OCI-LY7 (cell line): ENCODE data around the gene NCOA7. TPM values are rescaled to one million over a fixed set of nuclear protein-coding genes. Genes with fewer than 3 reads are reported as not detected.

ENCODE experiments used
- BruUV-seq: library from RNA; stranded (reverse); fragments of 400-500 nt; replicated peaks from 2 replicates; lab custom pipeline; 2021; lab: Mats Ljungman, UMichigan
- CTCF ChIA-PET: fragments of 300-600 bp; sonication (Branson Sonifier 250); formaldehyde crosslinking; loops from one replicate; lab custom pipeline; 2022; ENCODE audit warnings: antibody characterized with exemption; ENCODE audit not compliant: unreplicated experiment; lab: Charles Lee
- POLR2A ChIA-PET: fragments of 300-600 bp; sonication (Branson Sonifier 250); formaldehyde crosslinking; loops from one replicate; lab custom pipeline; 2022; ENCODE audit warnings: antibody characterized with exemption; lab: Charles Lee
- DNase-seq: peaks from one replicate; pipeline ENCODE4 v3.0.0-alpha.2; 2015; ENCODE audit warnings: low spot score
- H2AFZ ChIP-seq: fragments of 200-600 bp; sonication (generic), shearing (Covaris generic); 2 replicates; pipeline ENCODE4 v1.6.1; 2014; ENCODE audit warnings: mild to moderate bottlenecking, antibody characterized with exemption, low read length, moderate library complexity
- H3K27ac ChIP-seq: fragments of 200-600 bp; sonication (generic); 2 replicates; pipeline ENCODE4 v1.5.1; 2014; ENCODE audit warnings: mixed run types, low read depth, mild to moderate bottlenecking, moderate library complexity, low read length, inconsistent platforms; ENCODE audit not compliant: poor library complexity, severe bottlenecking
- H3K36me3 ChIP-seq: fragments of 200-600 bp; sonication (generic); 2 replicates; pipeline ENCODE4 v1.6.1; 2014; ENCODE audit warnings: mild to moderate bottlenecking, antibody characterized with exemption, low read length, moderate library complexity, mixed read lengths; ENCODE audit not compliant: insufficient read depth
- H3K4me1 ChIP-seq: fragments of 200-600 bp; sonication (generic); 2 replicates; pipeline ENCODE4 v1.5.1; 2014; ENCODE audit warnings: mild to moderate bottlenecking, low read length; ENCODE audit not compliant: insufficient read depth, poor library complexity, severe bottlenecking
- H3K4me2 ChIP-seq: fragments of 200-600 bp; sonication (generic); 2 replicates; pipeline ENCODE4 v1.6.1; 2014; ENCODE audit warnings: mild to moderate bottlenecking, low read length
- H3K4me3 ChIP-seq: fragments of 200-600 bp; sonication (generic); 2 replicates; pipeline ENCODE4 v1.5.1; 2014; ENCODE audit warnings: mild to moderate bottlenecking, low read depth, low read length; ENCODE audit not compliant: poor library complexity, severe bottlenecking
- H3K79me2 ChIP-seq: fragments of 200-600 bp; sonication (generic); 2 replicates; pipeline ENCODE4 v1.6.1; 2016; ENCODE audit warnings: low read depth, mild to moderate bottlenecking, low read length, moderate library complexity, mixed read lengths; ENCODE audit not compliant: insufficient read depth
- H3K9me2 ChIP-seq: fragments of 200-600 bp; sonication (generic); 2 replicates; pipeline ENCODE4 v1.6.1; 2016; ENCODE audit warnings: mild to moderate bottlenecking, low read length, mixed read lengths; ENCODE audit not compliant: insufficient read depth
- H3K9me3 ChIP-seq: fragments of 200-600 bp; sonication (generic); 2 replicates; pipeline ENCODE4 v1.6.1; 2014; ENCODE audit warnings: mild to moderate bottlenecking, mixed run types, low read length, mixed read lengths
- H4K20me1 ChIP-seq: fragments of 200-600 bp; sonication (generic); 2 replicates; pipeline ENCODE4 v1.6.1; 2014; ENCODE audit warnings: mild to moderate bottlenecking, antibody characterized with exemption, low read length, moderate library complexity, mixed read lengths; ENCODE audit not compliant: insufficient read depth
- EZH2phosphoT487 ChIP-seq: fragments of 200-600 bp; sonication (generic); IDR thresholded peaks from 2 replicates; pipeline ENCODE4 v1.6.1; 2018; ENCODE audit warnings: low read depth, borderline replicate concordance, mild to moderate bottlenecking, mixed run types, antibody characterized with exemption, low read length, moderate library complexity, mixed read lengths
- intact Hi-C: fragments of 100-400 bp; cut with micrococcal nuclease; formaldehyde crosslinking; loops from one replicate; pipeline ENCODE4 v1.10.0; 2022; ENCODE audit not compliant: unreplicated experiment
- small RNA-seq: library from RNA; depleted of rRNA; stranded (forward); fragments of <200 nt; gene quantifications from one replicate; pipeline ENCODE3, GENCODE V24; 2014
- total RNA-seq, 2 experiments: library from RNA; depleted of rRNA in 1 of 2; stranded (reverse); fragments of >200 nt in 1 of 2; shearing (Covaris generic) in 1 of 2; gene quantifications; 2 replicates each; pipeline ENCODE4 v1.2.3, GENCODE V29; 2014 to 2022
- TF ChIP-seq, protein P1 (sequence below): fragments of 200-600 bp; sonication (generic); conservative IDR thresholded peaks from 2 replicates; pipeline ENCODE4 v1.5.1; 2014; ENCODE audit warnings: mild to moderate bottlenecking, antibody characterized with exemption, low read length, moderate library complexity, mixed read lengths

The NCOA7 gene
- total RNA-seq, 2 experiments from 2014 or later = 14.8 to 52.2 TPM

DNA sequence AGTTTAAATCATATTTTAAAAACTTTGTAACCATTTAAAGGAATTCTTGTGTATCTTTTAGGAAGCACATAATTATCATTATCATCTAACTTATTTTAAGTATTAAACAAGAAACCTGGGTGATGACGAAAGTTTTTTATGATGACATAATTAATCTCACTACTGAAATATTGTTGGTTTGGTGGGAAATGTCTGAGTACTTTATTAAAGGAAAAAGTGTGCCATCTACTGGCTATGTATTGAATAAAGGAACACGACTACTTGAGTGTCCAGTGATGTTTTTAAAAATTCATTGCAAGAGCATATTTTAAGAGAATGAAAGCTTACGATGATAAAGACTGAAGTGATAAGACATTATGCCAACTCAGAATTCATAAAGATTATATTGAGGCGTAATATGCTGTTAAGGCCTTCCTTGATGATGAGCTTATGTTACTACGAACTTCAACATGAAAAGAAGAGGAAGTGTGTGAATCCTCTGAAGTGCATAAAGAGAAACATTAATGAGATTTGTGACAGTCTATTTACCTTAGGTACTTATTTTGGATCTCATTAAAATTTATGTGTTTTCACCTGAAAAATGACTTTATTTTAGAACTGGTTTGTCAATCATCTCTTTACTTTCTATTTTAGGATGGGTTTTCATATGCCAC lies 183.6 kb downstream of the NCOA7 start:
- DNase-seq = peak; percentile 76
- Histone ChIP-seq H3K9me3 (no peaks in the 10 kb centered on the region), H4K20me1 (no peaks in the 10 kb centered on the region), H2AFZ (peak overlapping the region; percentile 43; the same call in 1 of the 2 replicates), H3K9me2 (no peaks in the 10 kb centered on the region), H3K4me2 (peak overlapping the region; percentile 56; the same call in 1 of the 2 replicates), H3K36me3 (peaks cover 36% of the 10 kb centered on the region), H3K79me2 (peaks cover 9% of the 10 kb centered on the region; the same call in 1 of the 2 replicates), H3K4me1 (peaks cover 5% of the 10 kb centered on the region), H3K4me3 (no peak overlapping the region), H3K27ac (no peak overlapping the region)
- CTCF ChIA-PET = interaction anchor here (0.7 to 1.7 kb wide), 4 partner anchors 12 to 184 kb away, joined by 4 to 7 read pairs (median 4); partner anchors contain the start of genes HINT3 and TRMT11
- no TSS peak for BruUV-seq
- TF ChIP-seq, protein P1, sequence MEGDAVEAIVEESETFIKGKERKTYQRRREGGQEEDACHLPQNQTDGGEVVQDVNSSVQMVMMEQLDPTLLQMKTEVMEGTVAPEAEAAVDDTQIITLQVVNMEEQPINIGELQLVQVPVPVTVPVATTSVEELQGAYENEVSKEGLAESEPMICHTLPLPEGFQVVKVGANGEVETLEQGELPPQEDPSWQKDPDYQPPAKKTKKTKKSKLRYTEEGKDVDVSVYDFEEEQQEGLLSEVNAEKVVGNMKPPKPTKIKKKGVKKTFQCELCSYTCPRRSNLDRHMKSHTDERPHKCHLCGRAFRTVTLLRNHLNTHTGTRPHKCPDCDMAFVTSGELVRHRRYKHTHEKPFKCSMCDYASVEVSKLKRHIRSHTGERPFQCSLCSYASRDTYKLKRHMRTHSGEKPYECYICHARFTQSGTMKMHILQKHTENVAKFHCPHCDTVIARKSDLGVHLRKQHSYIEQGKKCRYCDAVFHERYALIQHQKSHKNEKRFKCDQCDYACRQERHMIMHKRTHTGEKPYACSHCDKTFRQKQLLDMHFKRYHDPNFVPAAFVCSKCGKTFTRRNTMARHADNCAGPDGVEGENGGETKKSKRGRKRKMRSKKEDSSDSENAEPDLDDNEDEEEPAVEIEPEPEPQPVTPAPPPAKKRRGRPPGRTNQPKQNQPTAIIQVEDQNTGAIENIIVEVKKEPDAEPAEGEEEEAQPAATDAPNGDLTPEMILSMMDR = peak; percentile 92
- TF ChIP-seq EZH2phosphoT487 = no peak
- intact Hi-C loops = loop anchor here (1.0 to 5.0 kb wide), 2 partner anchors 194 to 662 kb away; no protein-coding TSS in a partner anchor
- POLR2A ChIA-PET = interaction anchor here (0.8 to 2.1 kb wide), 11 partner anchors 9 to 663 kb away, joined by 3 to 21 read pairs (median 4); partner anchors contain the start of genes HINT3, NCOA7 and TRMT11

DNA sequence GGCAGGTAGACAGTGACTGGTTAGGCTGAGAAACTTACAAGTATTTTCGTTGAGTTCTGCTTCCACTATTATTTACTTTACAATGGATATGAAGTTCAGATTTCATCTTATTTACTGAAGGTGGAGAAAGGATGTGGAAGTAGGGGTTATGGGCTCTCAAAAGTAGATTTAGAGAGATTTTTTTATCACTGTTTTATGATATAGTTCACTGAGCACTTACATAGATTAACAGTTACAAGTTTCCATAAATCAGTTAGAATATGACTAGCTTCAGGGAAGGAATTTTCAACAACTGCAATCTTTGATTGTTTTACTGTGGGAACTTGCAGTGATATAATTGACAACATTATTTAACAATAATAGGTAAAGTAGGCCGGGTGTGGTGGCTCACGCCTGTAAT lies 188.3 kb downstream of the NCOA7 start:
- no peaks in the 10 kb centered on the region for H3K79me2 ChIP-seq
- no peak overlapping the region for H3K27ac ChIP-seq
- no peaks in the 10 kb centered on the region for H3K9me3 ChIP-seq
- no peak for TF ChIP-seq EZH2phosphoT487
- TF ChIP-seq, protein P1 = no peak
- intact Hi-C loops = no loop called here
- H3K9me2 ChIP-seq = no peaks in the 10 kb centered on the region
- peaks cover 5% of the 10 kb centered on the region for H3K4me1 ChIP-seq
- ChIA-PET CTCF (no interaction called here), POLR2A (no interaction called here)
- no peak overlapping the region for H2AFZ ChIP-seq
- no peak overlapping the region for H3K4me2 ChIP-seq
- no peak overlapping the region for H3K4me3 ChIP-seq
- DNase-seq = no peak
- no peaks in the 10 kb centered on the region for H4K20me1 ChIP-seq
- peaks cover 16% of the 10 kb centered on the region for H3K36me3 ChIP-seq
- BruUV-seq = no TSS peak

Small RNA genes lying within 50 kb of the gene (small RNA-seq; reads per million reads assigned to genes)
- gene RNA5SP216 = not detected

Other genes starting within 250 kb of the NCOA7 start
- 0.23 and 0.32 TPM in 2 replicates for gene HEY2, start 41.3 kb upstream of the NCOA7 start, total RNA-seq (2014; rRNA removed; shearing (Covaris generic))
- gene HEY2, start 41.3 kb upstream of the NCOA7 start, total RNA-seq (2022) = 1.3 and 2.0 TPM in 2 replicates
- gene HINT3, start 165.8 kb downstream of the NCOA7 start, total RNA-seq (2014; rRNA removed; shearing (Covaris generic)) = 10.4 and 11.8 TPM in 2 replicates
- 10.6 and 12.1 TPM in 2 replicates for gene HINT3, start 165.8 kb downstream of the NCOA7 start, total RNA-seq (2022)
- gene TRMT11, start 195.6 kb downstream of the NCOA7 start, total RNA-seq (2014; rRNA removed; shearing (Covaris generic)) = 42.5 and 46.8 TPM in 2 replicates
- gene TRMT11, start 195.6 kb downstream of the NCOA7 start, total RNA-seq (2022) = 31.0 and 32.9 TPM in 2 replicates